DND-41 (cell line): ENCODE measurements around the gene PRR30.

Experiments
- ATAC-seq: fragments of 200-7000 bp; cut with Tn5 transposase; 3 replicates; pipeline ENCODE4 v1.9.1; 2021; ENCODE audit warnings: low read depth; ENCODE audit not compliant: insufficient read depth
- DNase-seq: peaks from one replicate; pipeline ENCODE4 v3.0.0-alpha.2; 2020
- H2AFZ ChIP-seq: 2 replicates; pipeline ENCODE4 v1.6.0; 2012; ENCODE audit warnings: low read depth, low read length
- H3K27ac ChIP-seq: 2 replicates; pipeline ENCODE4 v1.5.1; 2012; ENCODE audit warnings: low read length, inconsistent platforms
- H3K27me3 ChIP-seq: fragments of 200-600 bp; sonication (generic); 2 replicates; pipeline ENCODE4 v1.6.0; 2012; ENCODE audit warnings: low read length, mild to moderate bottlenecking, inconsistent platforms; ENCODE audit not compliant: insufficient read depth, poor library complexity
- H3K36me3 ChIP-seq: 2 replicates; pipeline ENCODE4 v1.5.1; 2012; ENCODE audit warnings: low read length, inconsistent platforms; ENCODE audit not compliant: insufficient read depth
- H3K4me1 ChIP-seq: 2 replicates; pipeline ENCODE4 v1.5.1; 2012; ENCODE audit warnings: mild to moderate bottlenecking, low read length; ENCODE audit not compliant: insufficient read depth
- H3K4me2 ChIP-seq: 2 replicates; pipeline ENCODE4 v1.6.0; 2012; ENCODE audit warnings: mild to moderate bottlenecking, moderate library complexity, low read length, inconsistent platforms; ENCODE audit not compliant: insufficient read depth
- H3K4me3 ChIP-seq, 2 experiments: fragments of 200-600 bp in 1 of 2; shearing (Covaris generic) in 1 of 2; 2 replicates each; pipeline ENCODE4 v1.5.1; 2012 to 2016; ENCODE audit warnings: inconsistent platforms in 2 of 2, low read length in 2 of 2, mild to moderate bottlenecking in 2 of 2, low read depth in 1 of 2, moderate library complexity in 1 of 2
- H3K79me2 ChIP-seq: 2 replicates; pipeline ENCODE4 v1.6.0; 2012; ENCODE audit warnings: low read length, inconsistent platforms; ENCODE audit not compliant: insufficient read depth
- H3K9ac ChIP-seq: 2 replicates; pipeline ENCODE4 v1.6.0; 2012; ENCODE audit warnings: low read depth, mild to moderate bottlenecking, inconsistent platforms, low read length, moderate library complexity
- H3K9me3 ChIP-seq: 2 replicates; pipeline ENCODE4 v1.5.1; 2012; ENCODE audit warnings: low read length, moderate library complexity, mild to moderate bottlenecking, inconsistent platforms; ENCODE audit not compliant: insufficient read depth, severe bottlenecking
- H4K20me1 ChIP-seq: 2 replicates; pipeline ENCODE4 v1.6.0; 2012; ENCODE audit warnings: low read length; ENCODE audit not compliant: insufficient read depth
- EZH2 ChIP-seq: IDR thresholded peaks from 3 replicates; pipeline ENCODE4 v1.6.1; 2012; ENCODE audit warnings: borderline replicate concordance, low read depth, mild to moderate bottlenecking, moderate library complexity, low read length, inconsistent platforms; ENCODE audit not compliant: severe bottlenecking
- TF ChIP-seq, protein P1 (sequence below): IDR thresholded peaks from 2 replicates; pipeline ENCODE4 v1.5.1; 2012; ENCODE audit warnings: borderline replicate concordance, low read length, moderate library complexity, mild to moderate bottlenecking; ENCODE audit not compliant: poor library complexity, severe bottlenecking; ENCODE audit errors: extremely low read depth

The PRR30 gene

DNA sequence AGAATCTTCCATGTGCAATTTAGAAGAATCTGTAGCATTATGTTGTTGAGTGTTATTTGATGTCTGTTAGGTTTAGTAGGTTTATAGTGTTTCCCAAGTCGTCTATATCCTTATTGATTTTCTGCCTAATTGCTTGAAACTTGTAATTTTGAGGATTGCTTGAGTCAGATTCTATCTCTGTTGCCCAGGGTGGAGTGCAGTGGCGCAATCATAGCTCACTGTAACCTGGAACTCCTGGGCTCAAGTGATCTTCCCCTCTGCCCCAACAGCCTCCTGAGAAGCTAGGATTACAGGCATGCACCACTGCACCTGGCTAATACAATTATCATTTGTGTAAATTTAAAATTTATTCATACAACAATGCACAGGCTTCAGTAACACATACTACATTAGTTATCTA lies 6.5 kb upstream of the PRR30 start:
- Histone ChIP-seq H3K79me2 (no peaks in the 10 kb centered on the region), H3K27me3 (peaks cover 4% of the 10 kb centered on the region), H2AFZ (no peak overlapping the region), H3K4me1 (no peaks in the 10 kb centered on the region), H3K27ac (no peak overlapping the region), H4K20me1 (no peaks in the 10 kb centered on the region), H3K9me3 (no peaks in the 10 kb centered on the region), H3K9ac (no peak overlapping the region), H3K36me3 (no peaks in the 10 kb centered on the region), H3K4me3 (no peak overlapping the region), H3K4me2 (no peak overlapping the region)
- DNase-seq: no peak
- no peak for ATAC-seq
- TF ChIP-seq, protein P1, sequence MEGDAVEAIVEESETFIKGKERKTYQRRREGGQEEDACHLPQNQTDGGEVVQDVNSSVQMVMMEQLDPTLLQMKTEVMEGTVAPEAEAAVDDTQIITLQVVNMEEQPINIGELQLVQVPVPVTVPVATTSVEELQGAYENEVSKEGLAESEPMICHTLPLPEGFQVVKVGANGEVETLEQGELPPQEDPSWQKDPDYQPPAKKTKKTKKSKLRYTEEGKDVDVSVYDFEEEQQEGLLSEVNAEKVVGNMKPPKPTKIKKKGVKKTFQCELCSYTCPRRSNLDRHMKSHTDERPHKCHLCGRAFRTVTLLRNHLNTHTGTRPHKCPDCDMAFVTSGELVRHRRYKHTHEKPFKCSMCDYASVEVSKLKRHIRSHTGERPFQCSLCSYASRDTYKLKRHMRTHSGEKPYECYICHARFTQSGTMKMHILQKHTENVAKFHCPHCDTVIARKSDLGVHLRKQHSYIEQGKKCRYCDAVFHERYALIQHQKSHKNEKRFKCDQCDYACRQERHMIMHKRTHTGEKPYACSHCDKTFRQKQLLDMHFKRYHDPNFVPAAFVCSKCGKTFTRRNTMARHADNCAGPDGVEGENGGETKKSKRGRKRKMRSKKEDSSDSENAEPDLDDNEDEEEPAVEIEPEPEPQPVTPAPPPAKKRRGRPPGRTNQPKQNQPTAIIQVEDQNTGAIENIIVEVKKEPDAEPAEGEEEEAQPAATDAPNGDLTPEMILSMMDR: no peak
- TF ChIP-seq EZH2: no peak

- DNase-seq: no peak
- no peaks in the 10 kb centered on the region for H3K36me3 ChIP-seq
- H3K4me3 ChIP-seq: no peak overlapping the region
- H4K20me1 ChIP-seq: no peaks in the 10 kb centered on the region
- H3K4me1 ChIP-seq: no peaks in the 10 kb centered on the region
- peaks cover 6% of the 10 kb centered on the region for H3K27me3 ChIP-seq
- TF ChIP-seq EZH2: no peak
- TF ChIP-seq, protein P1: no peak
- H2AFZ ChIP-seq: no peak overlapping the region
- no peak for ATAC-seq
- no peak overlapping the region for H3K4me2 ChIP-seq
- no peak overlapping the region for H3K9ac ChIP-seq
- H3K27ac ChIP-seq: no peak overlapping the region
- H3K9me3 ChIP-seq: no peaks in the 10 kb centered on the region
- no peaks in the 10 kb centered on the region for H3K79me2 ChIP-seq
Observed at GRCh38 chr2:27143285-27143684, 4.1 kb upstream of the PRR30 start.

DNA sequence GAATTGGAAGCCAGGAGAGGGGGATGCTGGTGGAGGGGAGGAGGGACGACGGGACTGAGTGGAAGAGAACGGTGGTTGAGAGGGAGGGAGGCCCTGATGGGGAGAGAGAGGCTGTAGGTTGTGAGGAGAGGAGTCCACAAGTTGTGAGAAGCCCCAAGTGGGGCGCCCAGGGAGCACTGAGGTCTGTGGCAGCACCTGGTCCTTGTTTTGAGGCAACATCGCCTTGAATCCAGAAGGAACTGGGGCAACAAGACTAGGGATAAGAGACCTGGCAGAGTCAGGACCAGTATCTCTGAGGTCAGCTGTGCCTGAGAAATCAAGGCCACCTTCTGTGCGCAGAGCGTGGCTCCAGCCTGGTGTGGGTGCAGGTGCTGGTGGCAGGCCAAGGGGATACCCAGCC lies 1.1 kb downstream of the PRR30 start:
- no peaks in the 10 kb centered on the region for H3K9me3 ChIP-seq
- H4K20me1 ChIP-seq: peaks cover 9% of the 10 kb centered on the region
- no peak overlapping the region for H3K4me3 ChIP-seq
- H3K36me3 ChIP-seq: peaks cover under 1% of the 10 kb centered on the region; the same call in 1 of the 2 replicates
- no peak overlapping the region for H2AFZ ChIP-seq
- peaks cover 2% of the 10 kb centered on the region for H3K27me3 ChIP-seq
- DNase-seq: no peak
- no peak overlapping the region for H3K9ac ChIP-seq
- no peak for TF ChIP-seq EZH2
- TF ChIP-seq, protein P1: no peak
- ATAC-seq: no peak
- no peak overlapping the region for H3K4me2 ChIP-seq
- H3K27ac ChIP-seq: no peak overlapping the region
- peaks cover 13% of the 10 kb centered on the region for H3K79me2 ChIP-seq
- peaks cover 16% of the 10 kb centered on the region for H3K4me1 ChIP-seq

DNA sequence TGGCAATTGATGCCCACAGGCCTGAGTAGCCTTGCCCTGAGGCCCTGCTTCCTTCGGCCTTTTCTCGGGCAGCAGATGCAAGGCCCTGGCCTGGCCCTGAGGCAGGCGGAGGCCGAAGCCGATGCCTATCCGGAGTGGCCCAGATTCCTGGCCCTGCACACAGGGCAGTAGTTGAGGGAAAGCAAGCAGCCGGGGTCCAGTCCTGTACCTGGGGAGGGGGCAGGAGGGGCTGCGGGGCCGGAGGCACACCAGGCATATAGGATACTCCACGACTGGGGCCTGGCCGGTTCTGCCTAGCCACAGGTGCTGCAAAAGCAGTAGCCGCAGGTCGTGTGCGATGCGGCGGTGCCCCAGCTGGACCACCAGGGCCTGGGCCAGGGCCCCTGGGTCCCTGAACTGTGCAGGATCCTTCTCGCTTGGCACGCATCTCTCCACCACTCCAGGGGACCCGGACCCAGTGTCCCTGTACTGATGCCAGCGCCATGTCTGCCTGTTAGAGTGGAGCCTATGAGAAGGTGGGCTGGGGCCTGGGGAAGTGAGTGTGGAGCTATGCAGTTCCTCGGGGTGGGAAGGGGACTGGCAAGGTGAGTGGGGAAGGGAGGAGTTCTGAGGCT lies 1.8 kb downstream of the PRR30 start:
- no peak overlapping the region for H3K4me2 ChIP-seq
- no peak overlapping the region for H3K9ac ChIP-seq
- H3K27me3 ChIP-seq: peaks cover 2% of the 10 kb centered on the region
- TF ChIP-seq, protein P1: no peak
- no peak for TF ChIP-seq EZH2
- peaks cover 8% of the 10 kb centered on the region for H3K36me3 ChIP-seq
- peaks cover 23% of the 10 kb centered on the region for H3K4me1 ChIP-seq
- no peak overlapping the region for H2AFZ ChIP-seq
- peaks cover 20% of the 10 kb centered on the region for H3K79me2 ChIP-seq
- ATAC-seq (no peak), DNase-seq (no peak)
- no peaks in the 10 kb centered on the region for H3K9me3 ChIP-seq
- no peak overlapping the region for H3K4me3 ChIP-seq
- peaks cover 16% of the 10 kb centered on the region for H4K20me1 ChIP-seq
- H3K27ac ChIP-seq: no peak overlapping the region
